Mesenchymal stem cell (in vitro differentiated cells and primary cell): Measurements from ENCODE around the gene CSNK2A1.

Experiments used
- DNase-seq: peaks from one replicate; pipeline ENCODE4 v3.0.0-alpha.2; 2013
- H2AFZ ChIP-seq: one replicate; pipeline ENCODE4 v1.6.1; 2013; ENCODE audit warnings: low read depth, mild to moderate bottlenecking, control low read depth, inconsistent platforms, low read length, moderate library complexity
- H2AK5ac ChIP-seq: 2 replicates; pipeline ENCODE4 v1.6.1; 2013; ENCODE audit warnings: low read length, moderate library complexity, mild to moderate bottlenecking, inconsistent platforms; ENCODE audit not compliant: severe bottlenecking
- H2BK120ac ChIP-seq: one replicate; pipeline ENCODE4 v1.6.1; 2013; ENCODE audit warnings: low read depth, mild to moderate bottlenecking, inconsistent platforms, low read length, moderate library complexity
- H2BK12ac ChIP-seq, 2 experiments: one replicate each; pipeline ENCODE4 v1.6.1; 2013; ENCODE audit warnings: inconsistent platforms in 2 of 2, low read length in 2 of 2, mild to moderate bottlenecking in 2 of 2, moderate library complexity in 2 of 2, control low read depth in 1 of 2
- H2BK15ac ChIP-seq: one replicate; pipeline ENCODE4 v1.6.1; 2013; ENCODE audit warnings: mild to moderate bottlenecking, low read depth, inconsistent platforms; ENCODE audit not compliant: poor library complexity, severe bottlenecking
- H2BK5ac ChIP-seq: 2 replicates; pipeline ENCODE4 v1.6.1; 2013; ENCODE audit warnings: low read depth, mild to moderate bottlenecking, low read length, control low read depth, inconsistent platforms; ENCODE audit not compliant: poor library complexity, severe bottlenecking
- H3K14ac ChIP-seq, 2 experiments: one replicate each; pipeline ENCODE4 v1.6.1; 2013; ENCODE audit warnings: inconsistent platforms in 2 of 2, low read length in 2 of 2, control low read depth in 1 of 2, mild to moderate bottlenecking in 1 of 2, moderate library complexity in 1 of 2
- H3K18ac ChIP-seq, 2 experiments: one replicate each; pipeline ENCODE4 v1.6.1; 2013; ENCODE audit warnings: inconsistent platforms in 2 of 2, low read length in 2 of 2, control low read depth in 1 of 2, low read depth in 1 of 2, mild to moderate bottlenecking in 1 of 2
- H3K23ac ChIP-seq, 2 experiments: one replicate each; pipeline ENCODE4 v1.6.1; 2013; ENCODE audit warnings: inconsistent platforms in 2 of 2, low read length in 2 of 2, mild to moderate bottlenecking in 2 of 2, moderate library complexity in 2 of 2, control low read depth in 1 of 2
- H3K27ac ChIP-seq: 2 replicates; pipeline ENCODE4 v1.5.1; 2013; ENCODE audit warnings: mild to moderate bottlenecking, moderate library complexity, low read length, control low read depth, inconsistent platforms; ENCODE audit not compliant: poor library complexity, severe bottlenecking
- H3K27me3 ChIP-seq, 2 experiments: 2 replicates each; pipeline versions ENCODE4 v1.6.1 to v1.7.0; 2013; ENCODE audit warnings: low read length in 2 of 2, mild to moderate bottlenecking in 2 of 2, moderate library complexity in 2 of 2, control low read depth in 1 of 2, inconsistent platforms in 1 of 2; ENCODE audit not compliant: control insufficient read depth in 1 of 2, insufficient read depth in 1 of 2
- H3K36me3 ChIP-seq, 2 experiments: 2 replicates each; pipeline versions ENCODE4 v1.6.1 to v1.7.0; 2013; ENCODE audit warnings: low read length in 2 of 2, control low read depth in 1 of 2, inconsistent platforms in 1 of 2, low read depth in 1 of 2, mild to moderate bottlenecking in 1 of 2; ENCODE audit not compliant: insufficient read depth in 2 of 2, control insufficient read depth in 1 of 2
- H3K4ac ChIP-seq, 2 experiments: one replicate each; pipeline ENCODE4 v1.6.1; 2013; ENCODE audit warnings: inconsistent platforms in 2 of 2, low read length in 2 of 2, mild to moderate bottlenecking in 2 of 2, moderate library complexity in 2 of 2, control low read depth in 1 of 2, low read depth in 1 of 2
- H3K4me1 ChIP-seq: 2 replicates; pipeline ENCODE4 v1.6.1; 2013; ENCODE audit warnings: low read depth, low read length, control low read depth; ENCODE audit not compliant: control insufficient read depth, insufficient read depth
- H3K4me2 ChIP-seq: 2 replicates; pipeline ENCODE4 v1.6.1; 2013; ENCODE audit warnings: low read length, mild to moderate bottlenecking, inconsistent platforms; ENCODE audit not compliant: poor library complexity, severe bottlenecking
- H3K4me3 ChIP-seq, 2 experiments: 2 replicates each; pipeline versions ENCODE4 v1.5.1 to v1.7.0; 2013; ENCODE audit warnings: low read length in 2 of 2, mild to moderate bottlenecking in 2 of 2, control low read depth in 1 of 2, low read depth in 1 of 2; ENCODE audit not compliant: insufficient read depth in 1 of 2
- H3K79me1 ChIP-seq: replicated peaks from 2 replicates; pipeline ENCODE4 v1.6.1; 2013; ENCODE audit warnings: mild to moderate bottlenecking, control low read depth, low read length, inconsistent platforms; ENCODE audit not compliant: poor library complexity, severe bottlenecking
- H3K9ac ChIP-seq: 2 replicates; pipeline ENCODE4 v1.7.0; 2013; ENCODE audit warnings: mild to moderate bottlenecking, low read length, moderate library complexity
- H3K9me3 ChIP-seq: 2 replicates; pipeline ENCODE4 v1.7.0; 2013; ENCODE audit warnings: mild to moderate bottlenecking, low read length; ENCODE audit not compliant: control insufficient read depth
- H4K8ac ChIP-seq: one replicate; pipeline ENCODE4 v1.6.1; 2013; ENCODE audit warnings: inconsistent platforms, mild to moderate bottlenecking, low read length, moderate library complexity
- H4K91ac ChIP-seq: one replicate; pipeline ENCODE4 v1.6.1; 2013; ENCODE audit warnings: mild to moderate bottlenecking, low read length, inconsistent platforms
- WGBS: methylation state at CpG from one replicate; pipeline ENCODE4 v1.1.7; 2013; ENCODE audit warnings: mixed read lengths; 5-methylcytosine and 5-hydroxymethylcytosine counted together

CSNK2A1 gene

GRCh38 chr20:548906-549305 lies 5.3 kb upstream of the CSNK2A1 start:
- H3K27ac ChIP-seq = no peak overlapping the region
- H3K18ac ChIP-seq = no peak overlapping the region
- DNase-seq = no peak
- no CpG with 5 or more reads among the region's 1 CpG for WGBS
- H4K8ac ChIP-seq = no peak overlapping the region
- H3K79me1 ChIP-seq = no peaks in the 10 kb centered on the region
- no peak overlapping the region for H3K4me3 ChIP-seq
- no peak overlapping the region for H3K4ac ChIP-seq
- H2AFZ ChIP-seq = no peak overlapping the region
- H2BK15ac ChIP-seq = no peak overlapping the region
- no peak overlapping the region for H3K4me2 ChIP-seq
- peaks cover 23 to 36% of the 10 kb centered on the region in 2 experiments for H3K27me3 ChIP-seq
- no peak overlapping the region for H2AK5ac ChIP-seq
- H3K9me3 ChIP-seq = peaks cover 5% of the 10 kb centered on the region
- no peak overlapping the region for H3K14ac ChIP-seq
- no peaks in the 10 kb centered on the region for H3K36me3 ChIP-seq
- no peak overlapping the region for H2BK120ac ChIP-seq
- H3K4me1 ChIP-seq = peaks cover 4% of the 10 kb centered on the region
- no peak overlapping the region for H3K9ac ChIP-seq
- H3K23ac ChIP-seq = no peak overlapping the region
- no peak overlapping the region for H2BK12ac ChIP-seq
- no peak overlapping the region for H2BK5ac ChIP-seq
- H4K91ac ChIP-seq = no peak overlapping the region

- H2BK12ac ChIP-seq = no peak overlapping the region
- no peak for DNase-seq
- no peak overlapping the region for H3K14ac ChIP-seq
- no peak overlapping the region for H3K4me3 ChIP-seq
- no peak overlapping the region for H2BK5ac ChIP-seq
- no peaks in the 10 kb centered on the region for H3K36me3 ChIP-seq
- H3K4me2 ChIP-seq = no peak overlapping the region
- H2BK120ac ChIP-seq = no peak overlapping the region
- H4K8ac ChIP-seq = no peak overlapping the region
- H3K27ac ChIP-seq = no peak overlapping the region
- H2BK15ac ChIP-seq = no peak overlapping the region
- H4K91ac ChIP-seq = no peak overlapping the region
- H2AFZ ChIP-seq = no peak overlapping the region
- H3K79me1 ChIP-seq = no peaks in the 10 kb centered on the region
- peaks cover 5% of the 10 kb centered on the region for H3K9me3 ChIP-seq
- H3K18ac ChIP-seq = no peak overlapping the region
- no peak overlapping the region for H3K9ac ChIP-seq
- no peak overlapping the region for H3K23ac ChIP-seq
- peaks cover 23 to 36% of the 10 kb centered on the region in 2 experiments for H3K27me3 ChIP-seq
- H3K4me1 ChIP-seq = peaks cover 2% of the 10 kb centered on the region
- H2AK5ac ChIP-seq = no peak overlapping the region
- H3K4ac ChIP-seq = no peak overlapping the region
- 67% methylated on average over 1 of the region's 1 CpG for WGBS
Observed at GRCh38 chr20:547394-547793, 3.8 kb upstream of the CSNK2A1 start.

- H3K36me3 ChIP-seq = no peaks in the 10 kb centered on the region
- DNase-seq = no peak
- H2BK120ac ChIP-seq = no peak overlapping the region
- WGBS = 87% methylated on average over 2 of the region's 3 CpGs
- peaks cover 2% of the 10 kb centered on the region for H3K4me1 ChIP-seq
- H3K4me3 ChIP-seq = no peak overlapping the region
- no peak overlapping the region for H2BK12ac ChIP-seq
- no peak overlapping the region for H2BK5ac ChIP-seq
- H3K27ac ChIP-seq = no peak overlapping the region
- no peak overlapping the region for H2AK5ac ChIP-seq
- no peak overlapping the region for H3K18ac ChIP-seq
- H3K9me3 ChIP-seq = peaks cover 5% of the 10 kb centered on the region
- peaks cover 23 to 36% of the 10 kb centered on the region in 2 experiments for H3K27me3 ChIP-seq
- H3K14ac ChIP-seq = no peak overlapping the region
- no peak overlapping the region for H3K9ac ChIP-seq
- no peak overlapping the region for H4K91ac ChIP-seq
- no peak overlapping the region for H2BK15ac ChIP-seq
- H3K4ac ChIP-seq = no peak overlapping the region
- H3K4me2 ChIP-seq = no peak overlapping the region
- no peaks in the 10 kb centered on the region for H3K79me1 ChIP-seq
- no peak overlapping the region for H2AFZ ChIP-seq
- H3K23ac ChIP-seq = no peak overlapping the region
- no peak overlapping the region for H4K8ac ChIP-seq
Observed at GRCh38 chr20:546353-546752, 2.8 kb upstream of the CSNK2A1 start.

GRCh38 chr20:544153-544725 lies 649 bp upstream of the CSNK2A1 start:
- H3K4ac ChIP-seq = peak overlapping the region in 1 of 2 experiments; percentile 38
- H3K27me3 ChIP-seq = peaks cover 16 to 22% of the 10 kb centered on the region in 2 experiments
- peaks cover 6% of the 10 kb centered on the region for H3K9me3 ChIP-seq
- H4K8ac ChIP-seq = peak overlapping the region; percentile 98
- H3K9ac ChIP-seq = peak overlapping the region; percentile 98
- 97% methylated on average over 5 of the region's 6 CpGs for WGBS
- no peak overlapping the region for H3K23ac ChIP-seq
- peak overlapping the region; percentile 79 for H2AFZ ChIP-seq
- H3K36me3 ChIP-seq = peaks cover 4 to 9% of the 10 kb centered on the region in 2 experiments
- peak overlapping the region in 1 of 2 experiments; percentile 92 for H3K4me3 ChIP-seq
- H3K79me1 ChIP-seq = no peaks in the 10 kb centered on the region
- peak overlapping the region; percentile 93 for H2AK5ac ChIP-seq
- H2BK120ac ChIP-seq = no peak overlapping the region
- H2BK12ac ChIP-seq = no peak overlapping the region
- H3K18ac ChIP-seq = peak overlapping the region in 1 of 2 experiments; percentile 76
- H2BK5ac ChIP-seq = no peak overlapping the region
- H3K14ac ChIP-seq = no peak overlapping the region
- peaks cover 3% of the 10 kb centered on the region for H3K4me1 ChIP-seq
- peak overlapping the region; percentile 23 for H3K4me2 ChIP-seq
- no peak overlapping the region for H3K27ac ChIP-seq
- no peak overlapping the region for H4K91ac ChIP-seq
- no peak overlapping the region for H2BK15ac ChIP-seq
- no peak for DNase-seq
